CD8-positive, alpha-beta memory T cell (primary cell): ENCODE measurements around the gene ATP11A. TPM values are rescaled to one million over a fixed set of nuclear protein-coding genes. Genes with fewer than 3 reads are reported as not detected.

ENCODE experiments used
- CTCF ChIA-PET: fragments of 350-600 bp; sonication (Branson Sonifier 250); formaldehyde crosslinking; loops from one replicate; lab custom pipeline; 2021; ENCODE audit warnings: antibody characterized with exemption; lab: Charles Lee
- POLR2A ChIA-PET: fragments of 350-600 bp; sonication (Branson Sonifier 250); formaldehyde crosslinking; loops from one replicate; lab custom pipeline; 2021; ENCODE audit warnings: antibody characterized with exemption; lab: Charles Lee
- DNase-seq, 5 donors: peaks; one replicate each; pipeline versions ENCODE4 v3.0.0 to v3.0.0-alpha.2; 2020 to 2022; ENCODE audit warnings: mixed read lengths in 1 of 5
- H3K27ac ChIP-seq: one replicate; pipeline ENCODE4 v1.7.0; 2013; ENCODE audit warnings: low read depth, mild to moderate bottlenecking, low read length, moderate library complexity
- H3K27me3 ChIP-seq: 2 replicates; pipeline ENCODE4 v1.7.0; 2013; ENCODE audit warnings: low read length, mild to moderate bottlenecking; ENCODE audit not compliant: insufficient read depth, poor library complexity, severe bottlenecking
- H3K36me3 ChIP-seq: 2 replicates; pipeline ENCODE4 v1.7.0; 2013; ENCODE audit warnings: mild to moderate bottlenecking, low read length, moderate library complexity; ENCODE audit not compliant: insufficient read depth
- H3K4me1 ChIP-seq: 2 replicates; pipeline ENCODE4 v1.7.0; 2013; ENCODE audit warnings: mild to moderate bottlenecking, low read length, moderate library complexity; ENCODE audit not compliant: insufficient read depth
- H3K4me3 ChIP-seq: 2 replicates; pipeline ENCODE4 v1.7.0; 2013; ENCODE audit warnings: mild to moderate bottlenecking, low read length
- H3K9me3 ChIP-seq: 2 replicates; pipeline ENCODE4 v1.7.0; 2013; ENCODE audit warnings: mild to moderate bottlenecking, low read length
- H3K27ac Mint-ChIP-seq, 8 donors: one replicate each; pipeline ENCODE4 v1.8.0; 2020 to 2021; ENCODE audit warnings: mixed read lengths in 8 of 8, mild to moderate bottlenecking in 6 of 8, inconsistent platforms in 3 of 8, moderate library complexity in 3 of 8
- H3K27me3 Mint-ChIP-seq, 2 donors: one replicate each; pipeline ENCODE4 v1.8.0; 2020 to 2021; ENCODE audit warnings: mixed read lengths in 2 of 2, mild to moderate bottlenecking in 1 of 2, moderate library complexity in 1 of 2
- H3K36me3 Mint-ChIP-seq, 3 donors: one replicate each; pipeline ENCODE4 v1.8.0; 2020 to 2021; ENCODE audit warnings: mixed read lengths in 3 of 3, inconsistent platforms in 1 of 3, mild to moderate bottlenecking in 1 of 3
- H3K4me1 Mint-ChIP-seq, 3 donors: one replicate each; pipeline ENCODE4 v1.8.0; 2020 to 2021; ENCODE audit warnings: mixed read lengths in 3 of 3, inconsistent platforms in 1 of 3, mild to moderate bottlenecking in 1 of 3
- H3K4me3 Mint-ChIP-seq, 7 donors: one replicate each; pipeline ENCODE4 v1.8.0; 2020 to 2021; ENCODE audit warnings: mixed read lengths in 7 of 7, mild to moderate bottlenecking in 6 of 7, moderate library complexity in 4 of 7, inconsistent platforms in 2 of 7
- H3K9me3 Mint-ChIP-seq, 5 donors: one replicate each; pipeline ENCODE4 v1.8.0; 2020 to 2022; ENCODE audit warnings: mixed read lengths in 5 of 5, mild to moderate bottlenecking in 3 of 5, moderate library complexity in 2 of 5, inconsistent platforms in 1 of 5
- polyA plus RNA-seq: library from polyadenylated mRNA; unstranded; fragments of 300-500 nt; fragmentation: Illumina TruSeq; gene quantifications from one replicate; pipeline ENCODE4 v1.2.3, GENCODE V29; 2021
- total RNA-seq, 2 experiments: library from RNA; stranded (reverse); gene quantifications; one replicate each; pipeline ENCODE4 v1.2.3, GENCODE V29; 2021

Gene ATP11A
- total and polyA plus RNA-seq, 3 experiments from 2014 or later = 4.5 to 34.6 (median 34.0) TPM

GRCh38 chr13:112716841-112717520 lies 27.1 kb downstream of the ATP11A start:
- Mint-ChIP-seq H3K27me3 (peaks cover 0 to 1% of the 10 kb centered on the region in 2 donors), H3K4me1 (peaks cover 2 to 14% (median 7%) of the 10 kb centered on the region in 3 donors), H3K27ac (peak overlapping the region in 4 of 8 donors; percentile 16 to 60 (median 40)), H3K4me3 (no peak overlapping the region), H3K36me3 (peaks cover 0 to 9% (median 7%) of the 10 kb centered on the region in 3 donors), H3K9me3 (no peaks in the 10 kb centered on the region)
- POLR2A ChIA-PET = no interaction called here
- no peaks in the 10 kb centered on the region for H3K27me3 ChIP-seq
- no peak for DNase-seq
- no peaks in the 10 kb centered on the region for H3K36me3 ChIP-seq
- H3K27ac ChIP-seq = no peak overlapping the region
- no peak overlapping the region for H3K4me3 ChIP-seq
- H3K4me1 ChIP-seq = no peaks in the 10 kb centered on the region
- CTCF ChIA-PET = no interaction called here
- no peaks in the 10 kb centered on the region for H3K9me3 ChIP-seq

- H3K27ac Mint-ChIP-seq = no peak overlapping the region
- Histone ChIP-seq H3K4me1 (no peaks in the 10 kb centered on the region), H3K27me3 (no peaks in the 10 kb centered on the region), H3K9me3 (no peaks in the 10 kb centered on the region), H3K4me3 (no peak overlapping the region), H3K27ac (no peak overlapping the region), H3K36me3 (no peaks in the 10 kb centered on the region)
- DNase-seq = no peak
- CTCF ChIA-PET = no interaction called here
- H3K9me3 Mint-ChIP-seq = no peaks in the 10 kb centered on the region
- peaks cover 0 to 9% (median 7%) of the 10 kb centered on the region in 3 donors for H3K36me3 Mint-ChIP-seq
- peaks cover 0 to 2% of the 10 kb centered on the region in 2 donors for H3K27me3 Mint-ChIP-seq
- no peak overlapping the region for H3K4me3 Mint-ChIP-seq
- H3K4me1 Mint-ChIP-seq = peaks cover 7 to 21% (median 14%) of the 10 kb centered on the region in 3 donors
- POLR2A ChIA-PET = no interaction called here
Measured at GRCh38 chr13:112718318-112718717, 28.5 kb downstream of the ATP11A start.

- Histone ChIP-seq H3K4me3 (no peak overlapping the region), H3K4me1 (no peaks in the 10 kb centered on the region), H3K36me3 (no peaks in the 10 kb centered on the region), H3K27ac (no peak overlapping the region), H3K9me3 (no peaks in the 10 kb centered on the region), H3K27me3 (no peaks in the 10 kb centered on the region)
- peaks cover 7 to 26% (median 14%) of the 10 kb centered on the region in 3 donors for H3K4me1 Mint-ChIP-seq
- H3K4me3 Mint-ChIP-seq = no peak overlapping the region
- peaks cover 0 to 2% of the 10 kb centered on the region in 2 donors for H3K27me3 Mint-ChIP-seq
- no peak for DNase-seq
- POLR2A ChIA-PET = no interaction called here
- H3K9me3 Mint-ChIP-seq = no peaks in the 10 kb centered on the region
- CTCF ChIA-PET = no interaction called here
- peaks cover 0 to 9% (median 7%) of the 10 kb centered on the region in 3 donors for H3K36me3 Mint-ChIP-seq
- H3K27ac Mint-ChIP-seq = no peak overlapping the region
Measured at GRCh38 chr13:112719016-112719415, 29.2 kb downstream of the ATP11A start.

GRCh38 chr13:112719556-112719955 lies 29.7 kb downstream of the ATP11A start:
- Mint-ChIP-seq H3K36me3 (peaks cover 0 to 8% (median 7%) of the 10 kb centered on the region in 3 donors), H3K4me1 (peaks cover 10 to 28% (median 14%) of the 10 kb centered on the region in 3 donors), H3K27me3 (peaks cover 0 to 2% of the 10 kb centered on the region in 2 donors), H3K9me3 (no peaks in the 10 kb centered on the region), H3K27ac (no peak overlapping the region), H3K4me3 (no peak overlapping the region)
- DNase-seq = no peak
- POLR2A ChIA-PET = no interaction called here
- CTCF ChIA-PET = no interaction called here
- no peaks in the 10 kb centered on the region for H3K36me3 ChIP-seq
- H3K27ac ChIP-seq = no peak overlapping the region
- H3K9me3 ChIP-seq = no peaks in the 10 kb centered on the region
- no peak overlapping the region for H3K4me3 ChIP-seq
- H3K27me3 ChIP-seq = no peaks in the 10 kb centered on the region
- no peaks in the 10 kb centered on the region for H3K4me1 ChIP-seq

GRCh38 chr13:112720251-112720650 lies 30.4 kb downstream of the ATP11A start:
- ChIA-PET CTCF (no interaction called here), POLR2A (no interaction called here)
- Mint-ChIP-seq H3K27me3 (peaks cover 0 to 2% of the 10 kb centered on the region in 2 donors), H3K36me3 (peaks cover 0 to 7% (median 7%) of the 10 kb centered on the region in 3 donors), H3K4me3 (no peak overlapping the region), H3K4me1 (peaks cover 14 to 28% (median 17%) of the 10 kb centered on the region in 3 donors), H3K9me3 (no peaks in the 10 kb centered on the region), H3K27ac (no peak overlapping the region)
- Histone ChIP-seq H3K27ac (no peak overlapping the region), H3K4me3 (no peak overlapping the region), H3K27me3 (no peaks in the 10 kb centered on the region), H3K9me3 (no peaks in the 10 kb centered on the region), H3K4me1 (peaks cover 1% of the 10 kb centered on the region), H3K36me3 (no peaks in the 10 kb centered on the region)
- no peak for DNase-seq

- Mint-ChIP-seq H3K4me3 (no peak overlapping the region), H3K27me3 (peaks cover 0 to 2% of the 10 kb centered on the region in 2 donors), H3K36me3 (peaks cover 0 to 7% (median 7%) of the 10 kb centered on the region in 3 donors), H3K9me3 (no peaks in the 10 kb centered on the region), H3K27ac (peak overlapping the region in 1 of 8 donors; percentile 26), H3K4me1 (peaks cover 19 to 34% (median 22%) of the 10 kb centered on the region in 3 donors)
- H3K27me3 ChIP-seq = no peaks in the 10 kb centered on the region
- no peak for DNase-seq
- no peak overlapping the region for H3K4me3 ChIP-seq
- POLR2A ChIA-PET = no interaction called here
- peaks cover 7% of the 10 kb centered on the region for H3K4me1 ChIP-seq
- H3K27ac ChIP-seq = no peak overlapping the region
- CTCF ChIA-PET = no interaction called here
- H3K9me3 ChIP-seq = no peaks in the 10 kb centered on the region
- no peaks in the 10 kb centered on the region for H3K36me3 ChIP-seq
Measured at GRCh38 chr13:112720814-112721197, 31.0 kb downstream of the ATP11A start.

- H3K4me1 ChIP-seq = peaks cover 13% of the 10 kb centered on the region
- H3K27ac ChIP-seq = no peak overlapping the region
- Mint-ChIP-seq H3K4me1 (peaks cover 25 to 40% (median 26%) of the 10 kb centered on the region in 3 donors), H3K27ac (peak overlapping the region in 1 of 8 donors; percentile 61), H3K4me3 (no peak overlapping the region), H3K36me3 (peaks cover 0 to 7% (median 7%) of the 10 kb centered on the region in 3 donors), H3K9me3 (no peaks in the 10 kb centered on the region), H3K27me3 (peaks cover 0 to 2% of the 10 kb centered on the region in 2 donors)
- POLR2A ChIA-PET = no interaction called here
- H3K4me3 ChIP-seq = no peak overlapping the region
- no peaks in the 10 kb centered on the region for H3K27me3 ChIP-seq
- no peaks in the 10 kb centered on the region for H3K36me3 ChIP-seq
- H3K9me3 ChIP-seq = no peaks in the 10 kb centered on the region
- CTCF ChIA-PET = no interaction called here
- no peak for DNase-seq
Measured at GRCh38 chr13:112721198-112722104, 31.6 kb downstream of the ATP11A start.
